ENCODE measurements around the gene NABP2. TPM values are rescaled to one million over a fixed set of nuclear protein-coding genes. Genes with fewer than 3 reads are reported as not detected.

Gene NABP2
- total and polyA plus RNA-seq, 9 donors, result 19.8 to 43.7 (median 28.9) TPM

DNA sequence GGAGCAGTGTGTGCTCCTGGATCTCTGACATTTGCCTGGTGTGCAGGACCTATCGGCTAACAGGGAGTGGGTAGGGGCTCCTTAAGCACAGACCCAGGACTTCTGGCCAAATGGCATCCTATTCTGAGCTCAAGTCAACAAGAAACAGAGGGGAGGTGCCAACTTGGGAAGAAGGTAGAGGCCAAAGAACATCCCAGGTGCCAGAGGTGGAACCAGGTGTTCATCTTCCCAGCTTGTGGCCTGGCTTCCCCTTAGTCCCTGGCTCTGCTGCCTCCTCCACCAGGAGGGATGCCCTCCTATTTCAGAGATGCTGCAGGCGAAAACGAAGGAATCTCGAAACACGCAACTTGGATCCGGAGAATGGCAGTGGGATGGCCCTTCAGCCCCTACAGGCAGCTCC lies 11.9 kb downstream of the NABP2 start:
- intact Hi-C loops (cut with DNase I), result no loop called here
- DNase-seq, result no peak
- Histone ChIP-seq H3K4me3 (no peak overlapping the region), H3K36me3 (no peaks in the 10 kb centered on the region), H3K27ac (no peak overlapping the region), H3K9me3 (no peaks in the 10 kb centered on the region), H3K27me3 (no peaks in the 10 kb centered on the region), H3K4me1 (ENCODE audit: insufficient read depth) (no peaks in the 10 kb centered on the region)
- 90 to 95% (median 93%) methylated on average over 6 of the region's 6 CpGs for WGBS, 3 donors
- TF ChIP-seq EP300 (IDR thresholded peaks at IDR 0.05), result no peak
- no peak for TF ChIP-seq POLR2A (IDR thresholded peaks at IDR 0.05)
- TF ChIP-seq CTCF (IDR thresholded peaks at IDR 0.05), result no peak

- no peak overlapping the region for H3K27ac ChIP-seq
- no peaks in the 10 kb centered on the region for H3K36me3 ChIP-seq
- no peaks in the 10 kb centered on the region for H3K4me1 ChIP-seq (ENCODE audit: insufficient read depth)
- TF ChIP-seq EP300 (IDR thresholded peaks at IDR 0.05) (no peak), POLR2A (IDR thresholded peaks at IDR 0.05) (no peak), CTCF (IDR thresholded peaks at IDR 0.05) (no peak)
- H3K9me3 ChIP-seq, result no peaks in the 10 kb centered on the region
- DNase-seq, result no peak
- intact Hi-C loops (cut with DNase I), result no loop called here
- 60 to 76% (median 70%) methylated on average over 5 of the region's 5 CpGs for WGBS, 3 donors
- H3K4me3 ChIP-seq, result no peak overlapping the region
- no peaks in the 10 kb centered on the region for H3K27me3 ChIP-seq
Measured at GRCh38 chr12:56236985-56237384, 12.8 kb downstream of the NABP2 start.

GRCh38 chr12:56237552-56237951 lies 13.4 kb downstream of the NABP2 start:
- Histone ChIP-seq H3K9me3 (no peaks in the 10 kb centered on the region), H3K27me3 (no peaks in the 10 kb centered on the region), H3K27ac (no peak overlapping the region), H3K4me3 (no peak overlapping the region), H3K36me3 (no peaks in the 10 kb centered on the region), H3K4me1 (ENCODE audit: insufficient read depth) (no peaks in the 10 kb centered on the region)
- no peak for DNase-seq
- 51 to 59% (median 53%) methylated on average over 11 of the region's 11 CpGs for WGBS, 3 donors
- TF ChIP-seq EP300 (IDR thresholded peaks at IDR 0.05) (no peak), POLR2A (IDR thresholded peaks at IDR 0.05) (no peak), CTCF (IDR thresholded peaks at IDR 0.05) (no peak)
- intact Hi-C loops (cut with DNase I), result no loop called here

- no peak for TF ChIP-seq POLR2A (IDR thresholded peaks at IDR 0.05)
- TF ChIP-seq CTCF (IDR thresholded peaks at IDR 0.05), result no peak
- no peak for TF ChIP-seq EP300 (IDR thresholded peaks at IDR 0.05)
- no peaks in the 10 kb centered on the region for H3K4me1 ChIP-seq (ENCODE audit: insufficient read depth)
- H3K27ac ChIP-seq, result no peak overlapping the region
- DNase-seq, result no peak
- H3K36me3 ChIP-seq, result peaks cover 3% of the 10 kb centered on the region
- no peaks in the 10 kb centered on the region for H3K9me3 ChIP-seq
- intact Hi-C loops (cut with DNase I), result no loop called here
- no peak overlapping the region for H3K4me3 ChIP-seq
- no peaks in the 10 kb centered on the region for H3K27me3 ChIP-seq
- 68 to 73% (median 73%) methylated on average over 9 of the region's 9 CpGs for WGBS, 3 donors
Measured at GRCh38 chr12:56241424-56242303, 17.5 kb downstream of the NABP2 start.

Measured in ovary (tissue), 9 donors.